ENCODE data around the gene GPX3.

The GPX3 gene

GRCh38 chr5:151014680-151015343 is 5.6 kb upstream of the GPX3 start:
- Histone ChIP-seq H3K4me1 (ENCODE audit: control insufficient read depth, insufficient read depth, low read length, unreplicated experiment) (peaks cover 8% of the 10 kb centered on the region), H3K4me3 (ENCODE audit: low read depth, low read length) (no peak overlapping the region), H2AFZ (ENCODE audit: low read length, unreplicated experiment) (no peak overlapping the region), H3K79me2 (ENCODE audit: control insufficient read depth, insufficient read depth, low read length, unreplicated experiment) (no peaks in the 10 kb centered on the region), H3K27me3 (ENCODE audit: insufficient read depth, low read length) (no peaks in the 10 kb centered on the region), H3K27ac (ENCODE audit: low read depth, low read length) (no peak overlapping the region), H3K36me3 (ENCODE audit: insufficient read depth, low read length) (no peaks in the 10 kb centered on the region)

GRCh38 chr5:151015974-151016587 is 4.3 kb upstream of the GPX3 start:
- no peak overlapping the region for H3K4me3 ChIP-seq (ENCODE audit: low read depth, low read length)
- no peaks in the 10 kb centered on the region for H3K36me3 ChIP-seq (ENCODE audit: insufficient read depth, low read length)
- H3K4me1 ChIP-seq (ENCODE audit: control insufficient read depth, insufficient read depth, low read length, unreplicated experiment), result peaks cover 12% of the 10 kb centered on the region
- no peak overlapping the region for H2AFZ ChIP-seq (ENCODE audit: low read length, unreplicated experiment)
- H3K27me3 ChIP-seq (ENCODE audit: insufficient read depth, low read length), result no peaks in the 10 kb centered on the region
- no peak overlapping the region for H3K27ac ChIP-seq (ENCODE audit: low read depth, low read length)
- H3K79me2 ChIP-seq (ENCODE audit: control insufficient read depth, insufficient read depth, low read length, unreplicated experiment), result no peaks in the 10 kb centered on the region

- Histone ChIP-seq H3K27me3 (ENCODE audit: insufficient read depth, low read length) (no peaks in the 10 kb centered on the region), H3K79me2 (ENCODE audit: control insufficient read depth, insufficient read depth, low read length, unreplicated experiment) (no peaks in the 10 kb centered on the region), H3K4me1 (ENCODE audit: control insufficient read depth, insufficient read depth, low read length, unreplicated experiment) (peaks cover 12% of the 10 kb centered on the region), H3K36me3 (ENCODE audit: insufficient read depth, low read length) (no peaks in the 10 kb centered on the region), H2AFZ (ENCODE audit: low read length, unreplicated experiment) (no peak overlapping the region), H3K4me3 (ENCODE audit: low read depth, low read length) (no peak overlapping the region), H3K27ac (ENCODE audit: low read depth, low read length) (no peak overlapping the region)
These were observed 3.7 kb upstream of the GPX3 start for GRCh38 chr5:151016700-151017099.

- no peak overlapping the region for H2AFZ ChIP-seq (ENCODE audit: low read length, unreplicated experiment)
- no peak overlapping the region for H3K4me3 ChIP-seq (ENCODE audit: low read depth, low read length)
- no peaks in the 10 kb centered on the region for H3K36me3 ChIP-seq (ENCODE audit: insufficient read depth, low read length)
- no peaks in the 10 kb centered on the region for H3K79me2 ChIP-seq (ENCODE audit: control insufficient read depth, insufficient read depth, low read length, unreplicated experiment)
- H3K27me3 ChIP-seq (ENCODE audit: insufficient read depth, low read length), result no peaks in the 10 kb centered on the region
- H3K27ac ChIP-seq (ENCODE audit: low read depth, low read length), result no peak overlapping the region
- H3K4me1 ChIP-seq (ENCODE audit: control insufficient read depth, insufficient read depth, low read length, unreplicated experiment), result peaks cover 22% of the 10 kb centered on the region
These were observed 2.5 kb upstream of the GPX3 start for GRCh38 chr5:151017897-151018296.

- H3K4me1 ChIP-seq (ENCODE audit: control insufficient read depth, insufficient read depth, low read length, unreplicated experiment), result peaks cover 32% of the 10 kb centered on the region
- no peak overlapping the region for H2AFZ ChIP-seq (ENCODE audit: low read length, unreplicated experiment)
- no peaks in the 10 kb centered on the region for H3K27me3 ChIP-seq (ENCODE audit: insufficient read depth, low read length)
- H3K4me3 ChIP-seq (ENCODE audit: low read depth, low read length), result no peak overlapping the region
- H3K79me2 ChIP-seq (ENCODE audit: control insufficient read depth, insufficient read depth, low read length, unreplicated experiment), result no peaks in the 10 kb centered on the region
- H3K36me3 ChIP-seq (ENCODE audit: insufficient read depth, low read length), result no peaks in the 10 kb centered on the region
- H3K27ac ChIP-seq (ENCODE audit: low read depth, low read length), result no peak overlapping the region
These were observed 1.5 kb upstream of the GPX3 start for GRCh38 chr5:151018846-151019245.

- Histone ChIP-seq H3K27ac (ENCODE audit: low read depth, low read length) (no peak overlapping the region), H3K4me3 (ENCODE audit: low read depth, low read length) (no peak overlapping the region), H3K79me2 (ENCODE audit: control insufficient read depth, insufficient read depth, low read length, unreplicated experiment) (no peaks in the 10 kb centered on the region), H3K36me3 (ENCODE audit: insufficient read depth, low read length) (no peaks in the 10 kb centered on the region), H3K27me3 (ENCODE audit: insufficient read depth, low read length) (no peaks in the 10 kb centered on the region), H2AFZ (ENCODE audit: low read length, unreplicated experiment) (no peak overlapping the region), H3K4me1 (ENCODE audit: control insufficient read depth, insufficient read depth, low read length, unreplicated experiment) (peaks cover 37% of the 10 kb centered on the region)
These were observed 1.1 kb upstream of the GPX3 start for GRCh38 chr5:151019331-151019730.

GRCh38 chr5:151021746-151022145 is 1.4 kb downstream of the GPX3 start:
- H2AFZ ChIP-seq (ENCODE audit: low read length, unreplicated experiment), result no peak overlapping the region
- H3K27ac ChIP-seq (ENCODE audit: low read depth, low read length), result no peak overlapping the region
- no peaks in the 10 kb centered on the region for H3K27me3 ChIP-seq (ENCODE audit: insufficient read depth, low read length)
- H3K4me1 ChIP-seq (ENCODE audit: control insufficient read depth, insufficient read depth, low read length, unreplicated experiment), result peaks cover 43% of the 10 kb centered on the region
- H3K4me3 ChIP-seq (ENCODE audit: low read depth, low read length), result no peak overlapping the region
- no peaks in the 10 kb centered on the region for H3K79me2 ChIP-seq (ENCODE audit: control insufficient read depth, insufficient read depth, low read length, unreplicated experiment)
- H3K36me3 ChIP-seq (ENCODE audit: insufficient read depth, low read length), result no peaks in the 10 kb centered on the region

GRCh38 chr5:151022511-151023018 is 2.2 kb downstream of the GPX3 start:
- Histone ChIP-seq H3K79me2 (ENCODE audit: control insufficient read depth, insufficient read depth, low read length, unreplicated experiment) (no peaks in the 10 kb centered on the region), H2AFZ (ENCODE audit: low read length, unreplicated experiment) (no peak overlapping the region), H3K27me3 (ENCODE audit: insufficient read depth, low read length) (no peaks in the 10 kb centered on the region), H3K4me3 (ENCODE audit: low read depth, low read length) (no peak overlapping the region), H3K36me3 (ENCODE audit: insufficient read depth, low read length) (no peaks in the 10 kb centered on the region), H3K4me1 (ENCODE audit: control insufficient read depth, insufficient read depth, low read length, unreplicated experiment) (peaks cover 43% of the 10 kb centered on the region), H3K27ac (ENCODE audit: low read depth, low read length) (peak overlapping the region; percentile 78)

GRCh38 chr5:151023047-151023615 is 2.7 kb downstream of the GPX3 start:
- Histone ChIP-seq H2AFZ (ENCODE audit: low read length, unreplicated experiment) (no peak overlapping the region), H3K27ac (ENCODE audit: low read depth, low read length) (peak overlapping the region; percentile 78), H3K79me2 (ENCODE audit: control insufficient read depth, insufficient read depth, low read length, unreplicated experiment) (no peaks in the 10 kb centered on the region), H3K4me3 (ENCODE audit: low read depth, low read length) (no peak overlapping the region), H3K4me1 (ENCODE audit: control insufficient read depth, insufficient read depth, low read length, unreplicated experiment) (peaks cover 43% of the 10 kb centered on the region), H3K36me3 (ENCODE audit: insufficient read depth, low read length) (no peaks in the 10 kb centered on the region), H3K27me3 (ENCODE audit: insufficient read depth, low read length) (no peaks in the 10 kb centered on the region)

GRCh38 chr5:151023651-151024050 is 3.3 kb downstream of the GPX3 start:
- peak overlapping the region; percentile 78 for H3K27ac ChIP-seq (ENCODE audit: low read depth, low read length)
- H2AFZ ChIP-seq (ENCODE audit: low read length, unreplicated experiment), result no peak overlapping the region
- no peaks in the 10 kb centered on the region for H3K27me3 ChIP-seq (ENCODE audit: insufficient read depth, low read length)
- peaks cover 43% of the 10 kb centered on the region for H3K4me1 ChIP-seq (ENCODE audit: control insufficient read depth, insufficient read depth, low read length, unreplicated experiment)
- H3K36me3 ChIP-seq (ENCODE audit: insufficient read depth, low read length), result no peaks in the 10 kb centered on the region; the same call in 1 of the 2 replicates
- H3K79me2 ChIP-seq (ENCODE audit: control insufficient read depth, insufficient read depth, low read length, unreplicated experiment), result no peaks in the 10 kb centered on the region
- no peak overlapping the region for H3K4me3 ChIP-seq (ENCODE audit: low read depth, low read length)

Data from ACC112 (cell line).